UCSD-AML1 (cell line): ENCODE data around the gene GAS2L2.

Experiments used
- DNase-seq: peaks from one replicate; lab custom pipeline; 2025; ENCODE audit not compliant: unreplicated experiment; lab: John Stamatoyannopoulos, UW

The GAS2L2 gene

DNA sequence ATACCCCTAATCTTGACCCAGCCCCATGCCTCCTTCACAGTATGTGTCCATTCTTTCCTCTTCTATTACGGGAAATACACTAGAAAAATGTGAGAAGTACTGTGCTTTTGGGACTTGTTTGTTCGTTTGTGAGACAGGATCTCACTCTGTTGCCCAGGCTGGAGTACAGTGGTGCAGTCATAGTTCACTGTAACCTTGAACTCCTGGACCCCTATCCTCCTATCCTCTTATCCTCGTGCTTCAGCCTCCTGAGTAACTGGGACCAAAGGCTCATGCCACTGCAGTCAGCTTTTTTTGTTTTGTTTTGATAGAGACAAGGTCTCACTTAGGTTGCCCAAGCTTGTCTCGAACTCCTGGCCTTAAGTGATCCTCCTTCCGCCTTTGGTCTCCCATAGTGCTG is 51.5 kb downstream of the GAS2L2 start:
- DNase-seq, result no peak

DNA sequence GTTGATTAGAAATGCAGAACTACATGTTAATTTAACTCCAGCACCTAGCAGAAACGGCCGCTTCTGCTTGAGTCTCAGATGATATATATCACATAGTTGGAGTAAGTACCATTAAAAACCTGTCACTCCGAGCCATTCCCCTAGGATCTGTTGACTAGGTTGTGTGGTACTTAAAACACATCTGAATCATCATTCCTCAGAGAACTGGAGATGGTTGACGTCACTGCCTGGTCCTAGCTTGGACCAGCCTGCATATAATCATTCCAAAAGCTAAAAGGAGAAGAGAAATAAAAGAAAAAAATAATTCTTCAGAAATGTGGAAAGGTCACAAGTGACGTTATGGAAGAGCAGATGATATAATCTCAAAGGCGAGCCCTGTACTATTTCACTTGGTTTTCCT is 52.9 kb downstream of the GAS2L2 start:
- no peak for DNase-seq

DNA sequence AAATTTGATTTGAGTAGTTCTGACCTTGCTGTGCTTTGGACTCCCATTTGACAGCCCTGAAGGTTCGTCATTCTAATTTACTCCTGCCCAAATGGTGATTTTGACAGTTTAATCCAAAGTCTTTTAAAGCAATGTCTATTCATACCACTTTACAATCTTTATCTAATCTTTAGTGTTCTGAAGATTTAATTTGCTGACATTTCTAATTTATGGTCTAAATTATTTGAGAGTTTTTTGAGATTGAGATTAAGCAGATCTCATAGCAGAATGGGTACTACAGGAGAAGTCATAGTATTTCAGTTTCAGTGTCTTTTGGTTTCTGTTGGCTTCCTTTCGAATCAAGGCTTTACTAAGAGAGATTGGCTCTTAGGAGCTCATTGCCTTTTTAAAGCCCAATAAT is 54.2 kb downstream of the GAS2L2 start:
- DNase-seq, result no peak

DNA sequence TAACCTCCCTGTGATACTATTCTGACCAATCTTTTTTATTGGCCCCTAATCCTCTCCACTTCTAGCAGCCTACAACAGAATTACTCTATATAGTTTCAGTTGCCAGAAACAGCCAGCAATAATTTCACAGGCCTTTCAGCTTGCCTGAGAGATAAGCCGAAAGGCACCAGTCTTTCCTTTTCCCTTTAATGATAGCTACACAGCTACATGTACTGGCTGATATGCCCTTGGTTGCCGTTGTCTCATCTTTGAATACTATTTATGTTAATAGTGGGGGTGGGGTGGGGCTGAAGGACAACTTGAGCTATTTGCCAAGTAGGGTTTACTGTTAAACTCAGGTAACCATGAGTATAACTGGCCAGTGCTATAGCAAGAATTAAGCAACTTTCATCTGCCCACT is 57.4 kb downstream of the GAS2L2 start:
- no peak for DNase-seq

DNA sequence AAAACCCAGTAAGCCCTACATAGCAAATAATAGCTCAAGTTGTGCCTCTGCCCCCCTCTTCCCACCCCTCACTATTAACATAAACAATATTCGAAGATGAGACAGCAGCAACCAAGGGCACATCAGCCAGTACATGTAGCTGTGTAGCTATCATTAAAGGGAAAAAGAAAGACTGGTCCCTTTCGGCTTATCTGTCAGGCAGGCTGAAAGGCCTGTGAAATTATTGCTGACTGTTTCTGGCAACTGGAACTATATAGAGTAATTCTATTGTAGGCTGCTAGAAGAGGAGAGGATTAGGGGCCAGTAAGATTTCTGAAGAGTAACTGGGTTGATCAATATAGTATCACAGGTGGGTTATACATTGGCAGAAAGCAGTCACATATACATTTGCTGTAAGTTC is 58.1 kb downstream of the GAS2L2 start:
- no peak for DNase-seq
